WERI-Rb-1 (cell line): Measurements from ENCODE around the gene GLIS1.
"Not testable (repeated sequence)": the region's sequence is repeated elsewhere in the genome, so short reads cannot be mapped to it uniquely, and the experiment has no call there.

Experiments used
- DNase-seq: peaks from one replicate; pipeline ENCODE4 v3.0.0-alpha.2; 2020
- H3K27ac ChIP-seq: fragments of 250-450 bp; sonication (Bioruptor Pico); 2 replicates; pipeline ENCODE4 v1.5.1; 2020; ENCODE audit warnings: mild to moderate bottlenecking, moderate library complexity
- H3K27me3 ChIP-seq: fragments of 250-450 bp; sonication (Bioruptor Pico); 2 replicates; pipeline ENCODE4 v1.5.1; 2021; ENCODE audit warnings: mild to moderate bottlenecking, low read depth, moderate library complexity; ENCODE audit not compliant: insufficient read depth, severe bottlenecking
- H3K36me3 ChIP-seq: fragments of 250-450 bp; sonication (Bioruptor Pico); 2 replicates; pipeline ENCODE4 v1.5.1; 2020; ENCODE audit warnings: mild to moderate bottlenecking, moderate library complexity
- H3K4me3 ChIP-seq: 2 replicates; pipeline ENCODE4 v1.5.1; 2011; ENCODE audit warnings: low read depth, mild to moderate bottlenecking, control low read depth, low read length
- H3K9me3 ChIP-seq: fragments of 250-450 bp; sonication (Bioruptor Pico); 2 replicates; pipeline ENCODE4 v1.5.1; 2021; ENCODE audit warnings: mild to moderate bottlenecking, moderate library complexity; ENCODE audit not compliant: severe bottlenecking
- TF ChIP-seq, protein P1 (sequence below): IDR thresholded peaks from 2 replicates; pipeline ENCODE4 v1.5.1; 2011; ENCODE audit warnings: low read depth, mild to moderate bottlenecking, control low read depth, inconsistent platforms, low read length

GLIS1 gene

DNA sequence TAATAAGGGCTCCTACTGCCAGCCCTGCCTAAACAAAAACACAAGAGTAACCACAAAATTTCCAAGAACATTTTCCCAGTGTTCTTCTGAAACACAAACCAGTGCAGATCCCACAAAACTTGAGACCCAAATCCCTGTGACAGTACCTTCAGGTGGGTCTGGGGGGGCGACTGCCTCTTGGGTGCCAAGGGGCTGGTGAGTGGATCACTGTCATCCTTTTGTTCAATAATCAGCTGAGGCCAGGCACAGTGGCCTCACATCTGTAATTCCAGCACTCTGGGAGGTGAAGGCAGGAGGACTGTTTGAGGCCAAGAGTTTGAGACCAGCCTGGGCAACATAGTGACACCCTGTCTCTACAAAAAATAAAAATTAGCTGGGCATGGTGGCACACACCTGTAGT is 87.6 kb downstream of the GLIS1 start:
- Histone ChIP-seq H3K36me3 (no peaks in the 10 kb centered on the region), H3K27me3 (no peaks in the 10 kb centered on the region), H3K4me3 (no peak overlapping the region), H3K27ac (no peak overlapping the region), H3K9me3 (no peaks in the 10 kb centered on the region)
- TF ChIP-seq, protein P1, sequence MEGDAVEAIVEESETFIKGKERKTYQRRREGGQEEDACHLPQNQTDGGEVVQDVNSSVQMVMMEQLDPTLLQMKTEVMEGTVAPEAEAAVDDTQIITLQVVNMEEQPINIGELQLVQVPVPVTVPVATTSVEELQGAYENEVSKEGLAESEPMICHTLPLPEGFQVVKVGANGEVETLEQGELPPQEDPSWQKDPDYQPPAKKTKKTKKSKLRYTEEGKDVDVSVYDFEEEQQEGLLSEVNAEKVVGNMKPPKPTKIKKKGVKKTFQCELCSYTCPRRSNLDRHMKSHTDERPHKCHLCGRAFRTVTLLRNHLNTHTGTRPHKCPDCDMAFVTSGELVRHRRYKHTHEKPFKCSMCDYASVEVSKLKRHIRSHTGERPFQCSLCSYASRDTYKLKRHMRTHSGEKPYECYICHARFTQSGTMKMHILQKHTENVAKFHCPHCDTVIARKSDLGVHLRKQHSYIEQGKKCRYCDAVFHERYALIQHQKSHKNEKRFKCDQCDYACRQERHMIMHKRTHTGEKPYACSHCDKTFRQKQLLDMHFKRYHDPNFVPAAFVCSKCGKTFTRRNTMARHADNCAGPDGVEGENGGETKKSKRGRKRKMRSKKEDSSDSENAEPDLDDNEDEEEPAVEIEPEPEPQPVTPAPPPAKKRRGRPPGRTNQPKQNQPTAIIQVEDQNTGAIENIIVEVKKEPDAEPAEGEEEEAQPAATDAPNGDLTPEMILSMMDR: no peak
- no peak for DNase-seq

DNA sequence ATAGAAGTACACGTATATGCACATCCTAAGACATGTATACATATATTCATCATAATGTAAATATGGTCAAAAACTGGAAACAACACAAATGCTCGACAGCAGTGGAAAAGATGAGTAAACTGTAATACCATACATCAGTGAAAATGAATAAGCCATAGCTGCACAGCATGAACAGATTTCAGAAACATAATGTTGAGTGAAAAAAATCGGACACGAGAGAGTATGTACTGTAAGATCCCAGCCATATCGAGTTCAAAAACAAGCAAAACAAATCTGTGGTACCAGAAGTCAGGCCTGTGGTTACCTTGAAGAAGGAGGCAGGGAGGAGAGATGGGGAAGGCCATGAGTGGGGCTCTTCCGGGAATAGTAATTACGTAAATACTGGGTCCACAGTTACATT is 90.4 kb downstream of the GLIS1 start:
- DNase-seq: no peak
- H3K4me3 ChIP-seq: no peak overlapping the region
- TF ChIP-seq, protein P1: no peak
- H3K27ac ChIP-seq: no peak overlapping the region
- no peaks in the 10 kb centered on the region for H3K36me3 ChIP-seq
- no peaks in the 10 kb centered on the region for H3K9me3 ChIP-seq
- H3K27me3 ChIP-seq: no peaks in the 10 kb centered on the region

DNA sequence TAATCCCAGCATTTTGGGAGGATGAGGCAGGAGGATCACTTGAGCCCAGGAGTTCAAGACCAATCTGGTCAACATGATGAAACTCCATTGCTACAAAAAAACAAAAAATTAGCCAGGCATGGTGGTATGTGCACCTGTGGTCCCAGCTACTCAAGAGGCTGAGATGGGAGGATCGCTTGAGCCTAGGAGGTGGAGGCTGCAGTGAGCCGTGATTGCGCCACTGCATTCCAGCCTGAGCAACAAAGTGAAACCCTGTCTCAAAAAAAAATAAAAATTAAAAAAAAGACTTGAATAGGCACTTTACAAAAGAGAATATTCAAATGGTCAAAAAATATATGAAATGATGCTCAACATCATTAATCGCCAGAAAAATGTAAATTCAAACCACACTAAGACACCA is 91.0 kb downstream of the GLIS1 start:
- not testable (repeated sequence) for H3K9me3 ChIP-seq, DNase-seq, H3K4me3 ChIP-seq, H3K36me3 ChIP-seq, H3K27me3 ChIP-seq, H3K27ac ChIP-seq

DNA sequence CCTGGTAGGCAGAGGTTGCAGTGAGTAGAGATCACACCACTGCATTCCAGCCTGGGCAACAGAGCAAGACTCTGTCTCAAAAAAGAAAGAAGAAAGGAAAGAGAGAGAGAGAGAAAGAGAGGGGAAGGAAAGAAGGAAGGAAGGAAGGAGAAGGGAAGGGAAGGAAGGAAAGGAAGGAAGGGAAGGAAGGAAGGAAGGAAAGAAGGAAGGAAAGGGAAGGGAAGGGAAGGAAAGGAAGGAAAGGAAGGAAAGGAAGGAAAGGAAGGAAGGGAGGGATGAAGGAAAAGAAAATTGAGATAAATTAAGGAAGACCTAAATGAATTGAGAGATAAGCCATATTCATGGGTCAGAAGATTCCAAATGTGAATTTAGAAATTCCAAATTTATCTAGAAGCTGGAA is 92.2 kb downstream of the GLIS1 start:
- H3K36me3 ChIP-seq: no peaks in the 10 kb centered on the region
- no peak overlapping the region for H3K4me3 ChIP-seq
- TF ChIP-seq, protein P1: no peak
- DNase-seq: no peak
- no peak overlapping the region for H3K27ac ChIP-seq
- H3K9me3 ChIP-seq: no peaks in the 10 kb centered on the region
- no peaks in the 10 kb centered on the region for H3K27me3 ChIP-seq

DNA sequence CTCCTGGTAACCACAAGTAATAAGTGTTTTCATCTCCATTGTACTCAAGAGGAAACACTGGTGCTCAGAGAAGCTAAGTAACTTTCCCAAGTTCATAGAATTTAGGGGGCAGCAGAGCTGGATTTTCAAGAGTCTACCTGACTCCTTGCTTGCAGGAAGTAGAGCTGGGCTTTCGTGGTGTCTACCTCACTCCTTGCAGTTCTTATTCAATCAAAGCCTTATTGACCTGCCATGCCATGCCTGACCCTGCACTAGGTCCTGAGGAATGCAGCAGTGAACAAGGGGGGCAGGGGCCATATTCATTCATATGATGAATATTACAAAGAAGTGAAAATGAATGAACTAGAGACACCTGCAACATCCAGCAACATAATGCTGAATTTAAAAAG is 93.3 kb downstream of the GLIS1 start:
- H3K27me3 ChIP-seq: no peaks in the 10 kb centered on the region
- H3K36me3 ChIP-seq: no peaks in the 10 kb centered on the region
- no peak overlapping the region for H3K4me3 ChIP-seq
- no peak overlapping the region for H3K27ac ChIP-seq
- TF ChIP-seq, protein P1: no peak
- no peaks in the 10 kb centered on the region for H3K9me3 ChIP-seq
- DNase-seq: no peak

DNA sequence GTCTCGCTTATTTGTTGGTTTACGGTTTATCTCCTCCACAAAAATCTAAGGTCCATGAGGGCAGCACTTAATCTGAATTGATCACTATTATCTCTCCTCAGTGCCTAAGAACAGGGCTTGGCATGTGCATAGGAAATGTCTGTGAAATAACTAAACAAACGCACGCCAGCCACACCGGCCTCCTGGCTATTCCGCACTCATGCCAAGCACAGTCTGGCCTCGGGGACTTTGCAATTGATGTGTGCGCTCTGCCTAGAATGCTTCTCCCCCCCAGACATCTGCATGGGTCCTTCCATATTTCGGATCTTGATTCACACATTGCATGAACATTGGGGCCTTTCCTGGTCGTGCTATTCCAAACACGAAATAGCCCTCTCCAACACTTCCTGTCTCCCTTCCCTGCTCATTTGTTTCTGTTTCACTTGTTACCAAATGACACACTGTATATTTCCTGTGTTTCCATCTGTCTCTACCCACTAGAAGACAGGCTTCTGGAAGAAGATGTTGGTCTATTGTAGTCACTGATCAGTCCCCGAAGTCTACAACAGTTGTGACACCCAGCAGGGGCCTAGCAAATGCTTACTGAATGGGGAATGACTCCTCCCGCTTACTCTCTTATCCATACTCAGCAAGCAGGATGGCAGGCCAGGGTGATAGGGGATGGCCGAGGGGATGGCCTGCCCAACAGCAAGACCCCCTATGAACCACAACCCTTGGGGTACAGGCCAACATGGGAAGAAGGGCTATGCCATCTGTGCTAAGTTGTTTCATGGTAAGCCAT is 93.9 kb downstream of the GLIS1 start:
- TF ChIP-seq, protein P1: no peak
- Histone ChIP-seq H3K9me3 (no peaks in the 10 kb centered on the region), H3K27ac (no peak overlapping the region), H3K4me3 (no peak overlapping the region), H3K36me3 (no peaks in the 10 kb centered on the region), H3K27me3 (no peaks in the 10 kb centered on the region)
- DNase-seq: no peak
